ENCODE data around the gene SMIM44. TPM values are rescaled to one million over a fixed set of nuclear protein-coding genes. Genes with fewer than 3 reads are reported as not detected.
"Not testable (repeated sequence)": the region's sequence is repeated elsewhere in the genome, so short reads cannot be mapped to it uniquely, and the experiment has no call there.

The SMIM44 gene
- total RNA-seq (not detected), polyA plus RNA-seq (not detected)
- long read RNA-seq, donor 1, result 0 reads
- long read RNA-seq, donor 2, result 0 reads
- long read RNA-seq, donor 3, result 0 reads
- long read RNA-seq, donor 4, result 0 reads
- long read RNA-seq, donor 5, result 0 reads
- long read RNA-seq, donor 6, result 0 reads
- long read RNA-seq, donor 7, result 0 reads
- long read RNA-seq, donor 8, result 0 reads
- long read RNA-seq, donor 9, result 0 reads
- long read RNA-seq, donor 10, result 0 reads

DNA sequence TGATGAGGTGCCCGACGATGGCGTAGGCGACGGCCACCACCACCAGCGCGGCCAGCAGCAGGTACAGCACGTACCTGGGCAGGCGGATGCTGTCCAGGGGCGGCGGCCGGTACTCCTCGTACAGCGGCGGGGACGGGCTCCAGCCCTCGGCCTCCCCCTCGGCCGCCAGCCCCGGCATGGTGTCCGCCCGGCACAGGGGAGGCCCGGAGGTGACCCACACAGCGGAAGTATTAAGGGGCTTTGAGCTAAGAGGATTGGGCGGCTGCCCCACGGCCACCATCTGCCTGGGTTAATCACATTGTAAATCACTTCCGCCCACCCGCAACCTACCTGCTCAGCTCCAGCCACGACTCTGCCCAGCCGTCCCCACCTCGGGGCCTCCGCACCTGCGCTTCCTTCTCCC is at the start of gene SMIM44:
Gene SMIM44, minus strand, starts transcription at position 216 of the 403 bp plus-strand sequence. Its CDS starts 38 bp downstream, at position 178.
- Histone ChIP-seq H3K9me3 (ENCODE audit: control insufficient read depth in 2 of 2, insufficient read depth in 1 of 2, low read length in 1 of 2) (peaks cover 0 to 14% of the 10 kb centered on the region in 2 donors), H3K27me3 (ENCODE audit: control insufficient read depth in 2 of 2, insufficient read depth in 1 of 2, low read length in 1 of 2) (peaks cover 0 to 15% of the 10 kb centered on the region in 2 donors), H3K4me3 (ENCODE audit: low read length in 2 of 2) (no peak within 1 kb of the TSS), H3K4me1 (ENCODE audit: control insufficient read depth in 2 of 2, insufficient read depth in 2 of 2, low read length in 2 of 2) (peaks cover 3 to 18% of the 10 kb centered on the region in 2 donors), H3K27ac (ENCODE audit: low read depth in 1 of 2, low read length in 1 of 2) (no peak within 1 kb of the TSS), H3K36me3 (ENCODE audit: control insufficient read depth in 2 of 2, insufficient read depth in 2 of 2, low read length in 1 of 2) (peaks cover 0 to 3% of the 10 kb centered on the region in 2 donors)
- 95% methylated on average over 33 of the region's 33 CpGs for WGBS
- DNase-seq (ENCODE audit: low read depth in 6 of 9, low spot score in 9 of 9), result no peak

DNA sequence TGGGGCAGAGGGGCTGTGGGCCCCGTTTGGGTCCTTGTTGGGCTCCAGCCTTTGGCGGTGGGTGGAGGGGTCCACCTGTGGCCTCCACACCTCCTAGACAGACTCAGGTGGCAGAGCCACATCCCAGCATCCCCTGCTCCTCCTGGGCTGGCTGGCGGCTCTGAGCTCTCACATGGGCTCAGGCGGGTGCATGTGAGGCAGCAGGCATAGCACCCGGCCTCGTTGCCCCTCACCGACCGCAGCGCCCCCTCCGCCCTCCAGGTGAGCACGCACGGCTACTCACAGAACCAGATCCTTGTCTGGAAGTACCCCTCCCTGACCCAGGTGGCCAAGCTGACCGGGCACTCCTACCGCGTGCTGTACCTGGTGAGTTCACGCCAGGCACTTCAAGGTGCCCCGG is 49.8 kb upstream of the SMIM44 start:
- no peaks in the 10 kb centered on the region for H3K4me1 ChIP-seq (ENCODE audit: control insufficient read depth in 2 of 2, insufficient read depth in 2 of 2, low read length in 2 of 2)
- no peaks in the 10 kb centered on the region for H3K9me3 ChIP-seq (ENCODE audit: control insufficient read depth in 2 of 2, insufficient read depth in 1 of 2, low read length in 1 of 2)
- no peak overlapping the region for H3K27ac ChIP-seq (ENCODE audit: low read depth in 1 of 2, low read length in 1 of 2)
- WGBS, result 97% methylated on average over 17 of the region's 17 CpGs
- H3K27me3 ChIP-seq (ENCODE audit: control insufficient read depth in 2 of 2, insufficient read depth in 1 of 2, low read length in 1 of 2), result no peaks in the 10 kb centered on the region
- no peak for DNase-seq (ENCODE audit: low read depth in 6 of 9, low spot score in 9 of 9)
- H3K36me3 ChIP-seq (ENCODE audit: control insufficient read depth in 2 of 2, insufficient read depth in 2 of 2, low read length in 1 of 2), result peaks cover 70 to 78% of the 10 kb centered on the region in 2 donors
- no peak overlapping the region for H3K4me3 ChIP-seq (ENCODE audit: low read length in 2 of 2)

DNA sequence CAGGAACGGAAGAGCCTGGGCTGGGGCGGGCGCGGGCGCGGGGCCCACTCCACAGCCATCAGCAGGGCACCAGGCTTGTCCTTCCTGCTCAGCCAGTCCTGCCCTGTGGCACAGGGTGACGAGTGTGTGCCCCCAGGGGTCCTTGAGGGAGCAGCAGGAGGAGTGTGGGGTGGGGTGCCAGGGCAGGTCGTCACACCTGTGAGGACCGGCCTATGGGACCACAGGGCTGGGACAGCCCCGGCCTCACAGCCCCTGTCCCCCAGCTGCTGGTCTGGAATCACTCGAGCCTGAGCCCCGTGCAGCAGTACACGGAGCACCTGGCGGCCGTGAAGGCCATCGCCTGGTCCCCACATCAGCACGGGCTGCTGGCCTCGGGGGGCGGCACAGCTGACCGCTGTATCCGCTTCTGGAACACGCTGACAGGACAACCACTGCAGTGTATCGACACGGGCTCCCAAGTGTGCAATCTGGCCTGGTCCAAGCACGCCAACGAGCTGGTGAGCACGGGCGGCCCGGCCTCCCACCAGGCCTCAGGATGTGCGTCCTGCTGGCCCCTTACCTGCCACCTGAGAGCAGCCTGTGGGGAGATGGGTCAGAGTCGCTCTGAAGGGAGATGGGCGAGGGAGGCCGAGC is 49.0 kb upstream of the SMIM44 start:
- DNase-seq (ENCODE audit: low read depth in 6 of 9, low spot score in 9 of 9), result no peak
- Histone ChIP-seq H3K4me3 (ENCODE audit: low read length in 2 of 2) (no peak overlapping the region), H3K4me1 (ENCODE audit: control insufficient read depth in 2 of 2, insufficient read depth in 2 of 2, low read length in 2 of 2) (no peaks in the 10 kb centered on the region), H3K9me3 (ENCODE audit: control insufficient read depth in 2 of 2, insufficient read depth in 1 of 2, low read length in 1 of 2) (no peaks in the 10 kb centered on the region), H3K27ac (ENCODE audit: low read depth in 1 of 2, low read length in 1 of 2) (no peak overlapping the region), H3K27me3 (ENCODE audit: control insufficient read depth in 2 of 2, insufficient read depth in 1 of 2, low read length in 1 of 2) (no peaks in the 10 kb centered on the region), H3K36me3 (ENCODE audit: control insufficient read depth in 2 of 2, insufficient read depth in 2 of 2, low read length in 1 of 2) (peaks cover 74 to 80% of the 10 kb centered on the region in 2 donors)
- WGBS, result 97% methylated on average over 33 of the region's 33 CpGs

DNA sequence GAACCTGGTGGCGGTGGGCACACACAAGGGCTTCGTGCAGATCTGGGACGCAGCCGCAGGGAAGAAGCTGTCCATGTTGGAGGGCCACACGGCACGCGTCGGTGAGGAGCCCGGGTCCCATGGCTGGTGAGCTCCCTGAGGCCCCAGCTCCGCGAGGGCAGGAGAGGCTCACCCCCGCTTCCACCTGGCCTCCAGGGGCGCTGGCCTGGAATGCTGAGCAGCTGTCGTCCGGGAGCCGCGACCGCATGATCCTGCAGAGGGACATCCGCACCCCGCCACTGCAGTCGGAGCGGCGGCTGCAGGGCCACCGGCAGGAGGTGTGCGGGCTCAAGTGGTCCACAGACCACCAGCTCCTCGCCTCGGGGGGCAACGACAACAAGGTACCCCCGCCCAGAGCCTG is 48.5 kb upstream of the SMIM44 start:
- Histone ChIP-seq H3K27me3 (ENCODE audit: control insufficient read depth in 2 of 2, insufficient read depth in 1 of 2, low read length in 1 of 2) (no peaks in the 10 kb centered on the region), H3K27ac (ENCODE audit: low read depth in 1 of 2, low read length in 1 of 2) (no peak overlapping the region), H3K4me1 (ENCODE audit: control insufficient read depth in 2 of 2, insufficient read depth in 2 of 2, low read length in 2 of 2) (no peaks in the 10 kb centered on the region), H3K4me3 (ENCODE audit: low read length in 2 of 2) (no peak overlapping the region), H3K9me3 (ENCODE audit: control insufficient read depth in 2 of 2, insufficient read depth in 1 of 2, low read length in 1 of 2) (no peaks in the 10 kb centered on the region), H3K36me3 (ENCODE audit: control insufficient read depth in 2 of 2, insufficient read depth in 2 of 2, low read length in 1 of 2) (peaks cover 76 to 85% of the 10 kb centered on the region in 2 donors)
- WGBS, result 98% methylated on average over 29 of the region's 29 CpGs
- no peak for DNase-seq (ENCODE audit: low read depth in 6 of 9, low spot score in 9 of 9)

DNA sequence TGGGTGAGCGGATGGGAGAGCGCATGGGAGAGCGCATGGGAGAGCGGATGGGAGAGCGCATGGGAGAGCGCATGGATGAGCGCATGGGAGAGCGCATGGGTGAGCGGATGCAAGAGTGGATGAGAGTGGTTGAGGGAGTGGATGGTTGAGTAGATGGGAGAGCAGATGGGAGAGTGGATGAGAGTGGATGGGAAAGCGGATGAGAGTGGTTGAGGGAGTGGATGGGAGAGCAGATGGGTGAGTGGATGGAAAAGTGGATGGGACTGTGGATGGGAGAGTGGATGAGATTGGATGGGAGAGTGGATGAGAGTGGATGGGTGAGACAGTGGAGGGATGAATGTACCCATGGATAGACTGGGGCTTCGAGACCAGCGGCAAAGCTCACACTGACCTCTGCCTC is 47.1 kb upstream of the SMIM44 start:
- H3K27me3 ChIP-seq (ENCODE audit: control insufficient read depth in 2 of 2, insufficient read depth in 1 of 2, low read length in 1 of 2), result no peaks in the 10 kb centered on the region
- WGBS, result 98% methylated on average over 12 of the region's 12 CpGs
- peaks cover 76 to 84% of the 10 kb centered on the region in 2 donors for H3K36me3 ChIP-seq (ENCODE audit: control insufficient read depth in 2 of 2, insufficient read depth in 2 of 2, low read length in 1 of 2)
- no peak overlapping the region for H3K27ac ChIP-seq (ENCODE audit: low read depth in 1 of 2, low read length in 1 of 2)
- no peaks in the 10 kb centered on the region for H3K9me3 ChIP-seq (ENCODE audit: control insufficient read depth in 2 of 2, insufficient read depth in 1 of 2, low read length in 1 of 2)
- DNase-seq (ENCODE audit: low read depth in 6 of 9, low spot score in 9 of 9), result no peak
- no peak overlapping the region for H3K4me3 ChIP-seq (ENCODE audit: low read length in 2 of 2)
- no peaks in the 10 kb centered on the region for H3K4me1 ChIP-seq (ENCODE audit: control insufficient read depth in 2 of 2, insufficient read depth in 2 of 2, low read length in 2 of 2)

DNA sequence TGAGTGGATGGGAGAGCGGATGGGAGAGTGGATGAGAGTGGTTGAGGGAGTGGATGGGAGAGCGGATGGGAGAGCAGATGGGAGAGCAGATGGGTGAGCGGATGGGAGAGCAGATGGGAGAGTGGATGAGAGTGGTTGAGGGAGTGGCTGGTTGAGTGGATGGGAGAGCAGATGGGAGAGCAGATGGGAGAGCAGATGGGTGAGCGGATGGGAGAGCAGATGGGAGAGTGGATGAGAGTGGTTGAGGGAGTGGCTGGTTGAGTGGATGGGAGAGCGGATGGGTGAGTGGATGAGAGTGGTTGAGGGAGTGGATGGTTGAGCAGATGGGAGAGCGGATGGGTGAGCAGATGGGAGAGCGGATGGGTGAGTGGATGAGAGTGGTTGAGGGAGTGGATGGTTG is 46.1 kb upstream of the SMIM44 start:
- WGBS, result 97% methylated on average over 7 of the region's 7 CpGs

DNA sequence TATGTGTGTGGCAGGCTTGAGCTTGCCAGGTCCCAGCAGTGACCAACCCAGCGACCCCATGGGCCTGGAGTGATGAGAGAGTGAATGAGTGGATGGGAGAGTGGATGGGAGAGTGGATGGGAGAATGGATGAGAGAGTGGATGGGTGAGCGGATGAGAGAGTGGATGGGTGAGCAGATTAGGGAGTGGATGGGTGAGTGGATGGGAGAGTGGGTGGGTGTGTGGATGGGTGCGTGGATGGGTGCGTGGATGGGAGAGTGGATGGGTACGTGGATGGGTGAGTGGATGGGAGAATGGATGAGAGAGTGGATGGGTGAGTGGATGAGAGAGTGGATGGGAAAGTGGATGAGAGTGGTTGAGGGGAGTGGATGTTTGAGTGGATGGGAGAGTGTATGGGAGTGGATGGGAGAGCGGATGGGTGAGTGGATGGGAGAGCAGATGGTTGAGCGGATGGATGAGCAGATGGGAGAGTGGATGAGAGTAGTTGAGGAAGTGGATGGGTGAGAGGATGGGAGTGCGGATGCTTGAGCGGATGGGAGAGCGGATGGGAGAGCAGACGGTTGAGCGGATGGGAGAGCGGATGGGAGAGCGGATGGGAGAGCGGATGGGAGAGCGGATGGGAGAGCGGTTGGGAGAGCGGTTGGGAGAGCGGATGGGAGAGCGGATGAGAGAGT is 45.4 kb upstream of the SMIM44 start:
- no peak for DNase-seq (ENCODE audit: low read depth in 6 of 9, low spot score in 9 of 9)
- no peaks in the 10 kb centered on the region for H3K27me3 ChIP-seq (ENCODE audit: control insufficient read depth in 2 of 2, insufficient read depth in 1 of 2, low read length in 1 of 2)
- 98% methylated on average over 20 of the region's 20 CpGs for WGBS
- peaks cover 77 to 83% of the 10 kb centered on the region in 2 donors for H3K36me3 ChIP-seq (ENCODE audit: control insufficient read depth in 2 of 2, insufficient read depth in 2 of 2, low read length in 1 of 2)
- no peaks in the 10 kb centered on the region for H3K9me3 ChIP-seq (ENCODE audit: control insufficient read depth in 2 of 2, insufficient read depth in 1 of 2, low read length in 1 of 2)
- H3K27ac ChIP-seq (ENCODE audit: low read depth in 1 of 2, low read length in 1 of 2), result no peak overlapping the region
- no peaks in the 10 kb centered on the region for H3K4me1 ChIP-seq (ENCODE audit: control insufficient read depth in 2 of 2, insufficient read depth in 2 of 2, low read length in 2 of 2)
- no peak overlapping the region for H3K4me3 ChIP-seq (ENCODE audit: low read length in 2 of 2)

More for the DNA sequence above, 46.1 kb upstream of the SMIM44 start:
- not testable (repeated sequence) for H3K27me3 ChIP-seq (ENCODE audit: control insufficient read depth in 2 of 2, insufficient read depth in 1 of 2, low read length in 1 of 2); H3K9me3 ChIP-seq (ENCODE audit: control insufficient read depth in 2 of 2, insufficient read depth in 1 of 2, low read length in 1 of 2); H3K4me3 ChIP-seq (ENCODE audit: low read length in 2 of 2); H3K4me1 ChIP-seq (ENCODE audit: control insufficient read depth in 2 of 2, insufficient read depth in 2 of 2, low read length in 2 of 2); DNase-seq (ENCODE audit: low read depth in 6 of 9, low spot score in 9 of 9); H3K27ac ChIP-seq (ENCODE audit: low read depth in 1 of 2, low read length in 1 of 2)
- H3K36me3 ChIP-seq (ENCODE audit: control insufficient read depth in 2 of 2, insufficient read depth in 2 of 2, low read length in 1 of 2), result peaks cover 75 to 83% of the 10 kb centered on the region in 2 donors

DNA sequence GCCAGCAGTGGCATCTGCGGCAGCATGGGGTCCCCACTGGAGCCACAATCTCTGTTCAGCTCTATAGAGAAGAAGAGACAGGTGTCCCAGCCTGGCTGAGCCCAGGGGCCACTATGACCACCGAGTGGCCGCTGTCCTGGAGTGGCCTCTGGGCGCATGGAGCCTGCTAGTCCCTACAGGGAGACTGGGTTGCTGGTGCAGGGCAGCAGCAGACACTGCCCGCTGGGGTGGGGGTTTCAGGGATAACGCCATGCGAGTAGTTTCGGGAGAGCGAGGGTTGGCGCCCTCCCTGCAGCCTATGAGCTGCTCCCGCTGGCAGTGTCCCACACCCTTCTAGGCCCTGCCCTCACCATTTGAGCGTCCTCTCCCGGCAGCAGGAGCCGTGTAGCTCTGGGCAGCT is 44.8 kb upstream of the SMIM44 start:
- DNase-seq (ENCODE audit: low read depth in 6 of 9, low spot score in 9 of 9), result no peak

DNA sequence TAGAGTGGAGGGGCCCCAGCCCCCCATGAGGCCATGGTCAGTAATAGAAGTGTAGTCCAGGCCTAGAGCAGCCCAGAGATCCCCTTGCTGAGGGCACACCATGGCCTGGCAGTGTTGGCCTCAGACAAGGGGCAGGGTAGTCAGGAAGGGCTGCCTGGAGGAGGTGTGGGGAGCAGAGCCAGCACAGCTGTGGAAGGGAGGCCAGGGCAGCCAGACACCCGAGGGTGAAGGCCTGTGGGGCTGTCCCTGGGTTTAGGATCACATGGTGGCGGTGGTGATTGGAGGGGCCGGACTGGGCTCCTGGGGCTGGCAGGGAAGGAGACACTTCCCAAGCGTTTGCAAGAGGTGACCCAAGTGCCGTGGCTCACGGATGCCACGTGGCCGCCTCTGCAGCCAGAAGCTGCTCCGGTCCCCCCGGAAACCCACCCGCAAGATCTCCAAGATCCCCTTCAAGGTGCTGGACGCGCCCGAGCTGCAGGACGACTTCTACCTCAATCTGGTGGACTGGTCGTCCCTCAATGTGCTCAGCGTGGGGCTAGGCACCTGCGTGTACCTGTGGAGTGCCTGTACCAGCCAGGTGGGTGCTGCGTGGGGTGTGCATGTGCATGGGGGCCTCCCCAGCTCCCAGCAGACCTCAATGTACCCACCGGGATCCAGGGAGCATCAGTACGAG is 44.1 kb upstream of the SMIM44 start:
- Histone ChIP-seq H3K9me3 (ENCODE audit: control insufficient read depth in 2 of 2, insufficient read depth in 1 of 2, low read length in 1 of 2) (no peaks in the 10 kb centered on the region), H3K4me1 (ENCODE audit: control insufficient read depth in 2 of 2, insufficient read depth in 2 of 2, low read length in 2 of 2) (no peaks in the 10 kb centered on the region), H3K36me3 (ENCODE audit: control insufficient read depth in 2 of 2, insufficient read depth in 2 of 2, low read length in 1 of 2) (peaks cover 75 to 83% of the 10 kb centered on the region in 2 donors), H3K4me3 (ENCODE audit: low read length in 2 of 2) (no peak overlapping the region), H3K27ac (ENCODE audit: low read depth in 1 of 2, low read length in 1 of 2) (no peak overlapping the region), H3K27me3 (ENCODE audit: control insufficient read depth in 2 of 2, insufficient read depth in 1 of 2, low read length in 1 of 2) (no peaks in the 10 kb centered on the region)
- over 99% methylated on average over 21 of the region's 21 CpGs for WGBS
- no peak for DNase-seq (ENCODE audit: low read depth in 6 of 9, low spot score in 9 of 9)

More for the DNA sequence above, 44.8 kb upstream of the SMIM44 start:
- H3K4me1 ChIP-seq (ENCODE audit: control insufficient read depth in 2 of 2, insufficient read depth in 2 of 2, low read length in 2 of 2), result no peaks in the 10 kb centered on the region
- no peaks in the 10 kb centered on the region for H3K27me3 ChIP-seq (ENCODE audit: control insufficient read depth in 2 of 2, insufficient read depth in 1 of 2, low read length in 1 of 2)
- H3K36me3 ChIP-seq (ENCODE audit: control insufficient read depth in 2 of 2, insufficient read depth in 2 of 2, low read length in 1 of 2), result peaks cover 77 to 83% of the 10 kb centered on the region in 2 donors
- no peaks in the 10 kb centered on the region for H3K9me3 ChIP-seq (ENCODE audit: control insufficient read depth in 2 of 2, insufficient read depth in 1 of 2, low read length in 1 of 2)
- H3K4me3 ChIP-seq (ENCODE audit: low read length in 2 of 2), result no peak overlapping the region
- no peak overlapping the region for H3K27ac ChIP-seq (ENCODE audit: low read depth in 1 of 2, low read length in 1 of 2)
- WGBS, result over 99% methylated on average over 14 of the region's 14 CpGs
